Mesenchymal stem cell (in vitro differentiated cells and primary cell): ENCODE data around the gene TBCE. TPM values are rescaled to one million over a fixed set of nuclear protein-coding genes. Genes with fewer than 3 reads are reported as not detected.

Experiments
- DNase-seq: peaks from one replicate; pipeline ENCODE4 v3.0.0-alpha.2; 2013
- H2AFZ ChIP-seq: one replicate; pipeline ENCODE4 v1.6.1; 2013; ENCODE audit warnings: low read depth, mild to moderate bottlenecking, control low read depth, inconsistent platforms, low read length, moderate library complexity
- H2AK5ac ChIP-seq: 2 replicates; pipeline ENCODE4 v1.6.1; 2013; ENCODE audit warnings: low read length, moderate library complexity, mild to moderate bottlenecking, inconsistent platforms; ENCODE audit not compliant: severe bottlenecking
- H2BK120ac ChIP-seq: one replicate; pipeline ENCODE4 v1.6.1; 2013; ENCODE audit warnings: low read depth, mild to moderate bottlenecking, inconsistent platforms, low read length, moderate library complexity
- H2BK12ac ChIP-seq, 2 experiments: one replicate each; pipeline ENCODE4 v1.6.1; 2013; ENCODE audit warnings: inconsistent platforms in 2 of 2, low read length in 2 of 2, mild to moderate bottlenecking in 2 of 2, moderate library complexity in 2 of 2, control low read depth in 1 of 2
- H2BK15ac ChIP-seq: one replicate; pipeline ENCODE4 v1.6.1; 2013; ENCODE audit warnings: mild to moderate bottlenecking, low read depth, inconsistent platforms; ENCODE audit not compliant: poor library complexity, severe bottlenecking
- H2BK5ac ChIP-seq: 2 replicates; pipeline ENCODE4 v1.6.1; 2013; ENCODE audit warnings: low read depth, mild to moderate bottlenecking, low read length, control low read depth, inconsistent platforms; ENCODE audit not compliant: poor library complexity, severe bottlenecking
- H3K14ac ChIP-seq, 2 experiments: one replicate each; pipeline ENCODE4 v1.6.1; 2013; ENCODE audit warnings: inconsistent platforms in 2 of 2, low read length in 2 of 2, control low read depth in 1 of 2, mild to moderate bottlenecking in 1 of 2, moderate library complexity in 1 of 2
- H3K18ac ChIP-seq, 2 experiments: one replicate each; pipeline ENCODE4 v1.6.1; 2013; ENCODE audit warnings: inconsistent platforms in 2 of 2, low read length in 2 of 2, control low read depth in 1 of 2, low read depth in 1 of 2, mild to moderate bottlenecking in 1 of 2
- H3K23ac ChIP-seq, 2 experiments: one replicate each; pipeline ENCODE4 v1.6.1; 2013; ENCODE audit warnings: inconsistent platforms in 2 of 2, low read length in 2 of 2, mild to moderate bottlenecking in 2 of 2, moderate library complexity in 2 of 2, control low read depth in 1 of 2
- H3K27ac ChIP-seq: 2 replicates; pipeline ENCODE4 v1.5.1; 2013; ENCODE audit warnings: mild to moderate bottlenecking, moderate library complexity, low read length, control low read depth, inconsistent platforms; ENCODE audit not compliant: poor library complexity, severe bottlenecking
- H3K27me3 ChIP-seq, 2 experiments: 2 replicates each; pipeline versions ENCODE4 v1.6.1 to v1.7.0; 2013; ENCODE audit warnings: low read length in 2 of 2, mild to moderate bottlenecking in 2 of 2, moderate library complexity in 2 of 2, control low read depth in 1 of 2, inconsistent platforms in 1 of 2; ENCODE audit not compliant: control insufficient read depth in 1 of 2, insufficient read depth in 1 of 2
- H3K36me3 ChIP-seq, 2 experiments: 2 replicates each; pipeline versions ENCODE4 v1.6.1 to v1.7.0; 2013; ENCODE audit warnings: low read length in 2 of 2, control low read depth in 1 of 2, inconsistent platforms in 1 of 2, low read depth in 1 of 2, mild to moderate bottlenecking in 1 of 2; ENCODE audit not compliant: insufficient read depth in 2 of 2, control insufficient read depth in 1 of 2
- H3K4ac ChIP-seq, 2 experiments: one replicate each; pipeline ENCODE4 v1.6.1; 2013; ENCODE audit warnings: inconsistent platforms in 2 of 2, low read length in 2 of 2, mild to moderate bottlenecking in 2 of 2, moderate library complexity in 2 of 2, control low read depth in 1 of 2, low read depth in 1 of 2
- H3K4me1 ChIP-seq: 2 replicates; pipeline ENCODE4 v1.6.1; 2013; ENCODE audit warnings: low read depth, low read length, control low read depth; ENCODE audit not compliant: control insufficient read depth, insufficient read depth
- H3K4me2 ChIP-seq: 2 replicates; pipeline ENCODE4 v1.6.1; 2013; ENCODE audit warnings: low read length, mild to moderate bottlenecking, inconsistent platforms; ENCODE audit not compliant: poor library complexity, severe bottlenecking
- H3K4me3 ChIP-seq, 2 experiments: 2 replicates each; pipeline versions ENCODE4 v1.5.1 to v1.7.0; 2013; ENCODE audit warnings: low read length in 2 of 2, mild to moderate bottlenecking in 2 of 2, control low read depth in 1 of 2, low read depth in 1 of 2; ENCODE audit not compliant: insufficient read depth in 1 of 2
- H3K79me1 ChIP-seq: replicated peaks from 2 replicates; pipeline ENCODE4 v1.6.1; 2013; ENCODE audit warnings: mild to moderate bottlenecking, control low read depth, low read length, inconsistent platforms; ENCODE audit not compliant: poor library complexity, severe bottlenecking
- H3K9ac ChIP-seq: 2 replicates; pipeline ENCODE4 v1.7.0; 2013; ENCODE audit warnings: mild to moderate bottlenecking, low read length, moderate library complexity
- H3K9me3 ChIP-seq: 2 replicates; pipeline ENCODE4 v1.7.0; 2013; ENCODE audit warnings: mild to moderate bottlenecking, low read length; ENCODE audit not compliant: control insufficient read depth
- H4K8ac ChIP-seq: one replicate; pipeline ENCODE4 v1.6.1; 2013; ENCODE audit warnings: inconsistent platforms, mild to moderate bottlenecking, low read length, moderate library complexity
- H4K91ac ChIP-seq: one replicate; pipeline ENCODE4 v1.6.1; 2013; ENCODE audit warnings: mild to moderate bottlenecking, low read length, inconsistent platforms
- WGBS: methylation state at CpG from one replicate; pipeline ENCODE4 v1.1.7; 2013; ENCODE audit warnings: mixed read lengths; 5-methylcytosine and 5-hydroxymethylcytosine counted together
- polyA plus RNA-seq, 2 experiments: library from polyadenylated mRNA; stranded (reverse); fragments of 200-250 nt; gene quantifications; one replicate each; pipeline ENCODE4 v1.2.3, GENCODE V29; 2013

Gene TBCE
- polyA plus RNA-seq (2013, experiment 1 of 2): 35.6 TPM
- polyA plus RNA-seq (2013, experiment 2 of 2): 33.8 TPM

- Histone ChIP-seq H2AFZ (peak within 1 kb of the TSS; percentile 14), H3K18ac (peak within 1 kb of the TSS; percentile 26 to 84), H2BK12ac (peak within 1 kb of the TSS in 1 of 2 experiments; percentile 23), H3K9ac (peak within 1 kb of the TSS; percentile 87), H2BK15ac (peak within 1 kb of the TSS; percentile 26), H2BK120ac (peak within 1 kb of the TSS; percentile 6), H3K4ac (peak within 1 kb of the TSS in 1 of 2 experiments; percentile 66), H3K27me3 (no peaks in the 10 kb centered on the region), H3K4me2 (peak within 1 kb of the TSS; percentile 39), H3K9me3 (no peaks in the 10 kb centered on the region), H3K4me1 (peaks cover 2% of the 10 kb centered on the region), H2BK5ac (peak within 1 kb of the TSS; percentile 31), H4K91ac (peak within 1 kb of the TSS; percentile 30), H3K27ac (peak within 1 kb of the TSS; percentile 74), H3K14ac (no peak within 1 kb of the TSS), H3K4me3 (peak within 1 kb of the TSS; percentile 69 to 85), H3K23ac (peak within 1 kb of the TSS in 1 of 2 experiments; percentile 63), H3K79me1 (peaks cover 6% of the 10 kb centered on the region), H4K8ac (peak within 1 kb of the TSS; percentile 77), H2AK5ac (no peak within 1 kb of the TSS), H3K36me3 (peaks cover 0 to 4% of the 10 kb centered on the region in 2 experiments)
- WGBS: 2% methylated on average over 37 of the region's 38 CpGs
- DNase-seq: peak; percentile 98
Measured at GRCh38 chr1:235367000-235367908, at the start of gene TBCE. TSS of gene TBCE (plus strand) at chr1:235367427. CDS start at chr1:235380050, 12,623 bp downstream.

DNA sequence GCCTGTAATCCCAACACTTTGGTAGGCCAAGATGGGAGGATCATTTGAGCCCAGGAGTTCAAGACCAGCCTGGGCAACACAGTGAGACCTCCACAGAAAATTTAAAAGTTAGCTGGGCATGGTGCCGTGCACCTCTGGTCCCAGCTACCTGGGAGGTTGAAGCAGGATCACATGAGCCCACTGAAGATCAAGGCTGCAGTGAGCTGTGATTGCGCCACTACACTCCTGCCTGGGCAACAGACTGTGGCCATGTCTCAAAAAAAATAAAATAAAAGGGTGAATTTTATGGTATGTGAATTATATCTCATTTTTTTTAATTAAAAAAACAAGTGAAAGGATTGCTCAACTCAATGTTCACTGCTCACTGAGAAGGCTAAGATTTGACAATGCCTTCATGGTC lies 48.0 kb upstream of the TBCE start:
- no peak overlapping the region for H3K4me3 ChIP-seq
- 100% methylated on average over 1 of the region's 2 CpGs for WGBS
- H3K14ac ChIP-seq: no peak overlapping the region
- H2BK5ac ChIP-seq: no peak overlapping the region
- peaks cover 7% of the 10 kb centered on the region for H3K4me1 ChIP-seq
- no peak overlapping the region for H2AFZ ChIP-seq
- H3K23ac ChIP-seq: no peak overlapping the region
- no peaks in the 10 kb centered on the region for H3K27me3 ChIP-seq
- H3K4ac ChIP-seq: no peak overlapping the region
- H3K27ac ChIP-seq: no peak overlapping the region
- no peak overlapping the region for H3K18ac ChIP-seq
- H3K79me1 ChIP-seq: no peaks in the 10 kb centered on the region
- no peak overlapping the region for H4K91ac ChIP-seq
- no peak overlapping the region for H2BK12ac ChIP-seq
- no peak overlapping the region for H3K4me2 ChIP-seq
- no peak overlapping the region for H2BK15ac ChIP-seq
- no peak overlapping the region for H3K9ac ChIP-seq
- DNase-seq: no peak
- H2AK5ac ChIP-seq: no peak overlapping the region
- H3K36me3 ChIP-seq: peaks cover 10 to 20% of the 10 kb centered on the region in 2 experiments
- H2BK120ac ChIP-seq: no peak overlapping the region
- no peaks in the 10 kb centered on the region for H3K9me3 ChIP-seq
- no peak overlapping the region for H4K8ac ChIP-seq

DNA sequence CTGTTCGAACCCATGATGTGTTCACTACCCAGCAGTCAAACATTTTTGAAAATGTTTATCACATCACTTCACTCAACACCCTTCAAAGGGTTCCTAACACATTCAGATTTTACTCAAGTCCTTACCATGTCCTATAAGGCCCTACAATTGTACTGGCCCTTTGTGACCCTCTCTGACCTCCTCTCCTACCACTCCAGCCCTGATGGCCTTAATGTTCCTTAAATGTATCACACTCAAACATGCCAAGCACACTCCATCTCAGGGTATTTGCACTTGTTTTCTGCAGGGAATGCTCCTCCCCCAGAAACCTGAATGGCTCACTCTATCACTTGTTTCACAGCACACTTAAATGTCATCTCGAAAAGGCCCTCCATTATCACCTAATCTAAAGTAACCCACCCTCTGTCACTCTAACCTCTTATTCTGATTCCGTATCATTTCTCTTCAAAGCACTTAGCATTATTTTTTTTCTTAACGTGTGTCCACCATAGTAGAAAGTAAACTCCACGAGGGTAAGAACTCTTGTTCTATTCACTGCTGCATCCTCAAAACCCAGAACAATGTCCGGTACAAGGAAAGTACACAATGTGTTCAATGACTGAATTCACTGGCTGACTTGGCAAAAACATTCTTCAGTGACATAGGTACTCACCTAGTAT lies 46.6 kb upstream of the TBCE start:
- Histone ChIP-seq H3K9ac (no peak overlapping the region), H4K91ac (no peak overlapping the region), H2AK5ac (no peak overlapping the region), H3K9me3 (no peaks in the 10 kb centered on the region), H3K27me3 (no peaks in the 10 kb centered on the region), H2BK12ac (no peak overlapping the region), H3K27ac (no peak overlapping the region), H2AFZ (no peak overlapping the region), H3K14ac (no peak overlapping the region), H2BK15ac (no peak overlapping the region), H2BK120ac (no peak overlapping the region), H3K4me3 (no peak overlapping the region), H3K4me1 (peaks cover 6% of the 10 kb centered on the region), H2BK5ac (no peak overlapping the region), H3K79me1 (no peaks in the 10 kb centered on the region), H4K8ac (no peak overlapping the region), H3K18ac (no peak overlapping the region), H3K4ac (no peak overlapping the region), H3K4me2 (no peak overlapping the region), H3K23ac (no peak overlapping the region), H3K36me3 (peaks cover 13 to 20% of the 10 kb centered on the region in 2 experiments)
- 96% methylated on average over 6 of the region's 6 CpGs for WGBS
- no peak for DNase-seq

GRCh38 chr1:235324296-235324695 lies 42.9 kb upstream of the TBCE start:
- Histone ChIP-seq H3K9me3 (no peaks in the 10 kb centered on the region), H2BK5ac (peak overlapping the region; percentile 19), H3K4me1 (peaks cover 4% of the 10 kb centered on the region), H3K4me2 (no peak overlapping the region), H3K36me3 (peaks cover 4 to 11% of the 10 kb centered on the region in 2 experiments), H3K79me1 (no peaks in the 10 kb centered on the region), H3K27me3 (no peaks in the 10 kb centered on the region), H3K14ac (no peak overlapping the region), H3K9ac (peak overlapping the region; percentile 95), H3K23ac (no peak overlapping the region), H3K4ac (no peak overlapping the region), H3K4me3 (peak overlapping the region in 1 of 2 experiments; percentile 94), H4K8ac (no peak overlapping the region), H2BK15ac (no peak overlapping the region), H2AK5ac (no peak overlapping the region), H2BK120ac (no peak overlapping the region), H3K18ac (no peak overlapping the region), H2BK12ac (no peak overlapping the region), H2AFZ (no peak overlapping the region), H3K27ac (no peak overlapping the region), H4K91ac (no peak overlapping the region)
- 94% methylated on average over 4 of the region's 5 CpGs for WGBS
- no peak for DNase-seq
